SK-N-SH treated with all-trans-retinoic acid at 6 μM for 48 hours (cell line): ENCODE data around the gene STK39.

Source experiments
- ATAC-seq: fragments of 200-7000 bp; cut with Tn5 transposase; 3 replicates; pipeline ENCODE4 v1.9.1; 2020; ENCODE audit warnings: mild to moderate bottlenecking, moderate library complexity
- ARNTL ChIP-seq: fragments of 450-650 bp; formaldehyde crosslinking; IDR thresholded peaks from 2 replicates; pipeline ENCODE4 v1.5.0; 2020; ENCODE audit warnings: low read depth, mild to moderate bottlenecking, moderate library complexity, borderline replicate concordance
- BACH2 ChIP-seq: fragments of 250-450 bp; sonication (Bioruptor Pico); IDR thresholded peaks from 2 replicates; pipeline ENCODE4 v1.9.0; 2021; ENCODE audit warnings: mild to moderate bottlenecking, borderline replicate concordance
- CREB5 ChIP-seq: fragments of 250-450 bp; sonication (Bioruptor Pico); IDR thresholded peaks from 2 replicates; pipeline ENCODE4 v1.5.1; 2020; ENCODE audit warnings: low read depth, mild to moderate bottlenecking, moderate library complexity
- CSDC2 ChIP-seq: fragments of 250-450 bp; sonication (Bioruptor Pico); IDR thresholded peaks from 2 replicates; pipeline ENCODE4 v1.5.0; 2020; ENCODE audit warnings: mild to moderate bottlenecking, moderate library complexity
- CSRNP3 ChIP-seq: fragments of 250-450 bp; sonication (Bioruptor Pico); IDR thresholded peaks from 2 replicates; pipeline ENCODE4 v1.5.1; 2021; ENCODE audit warnings: mild to moderate bottlenecking, moderate library complexity
- ESRRG ChIP-seq: fragments of 250-450 bp; sonication (Bioruptor Pico); IDR thresholded peaks from 2 replicates; pipeline ENCODE4 v1.6.1; 2021; ENCODE audit warnings: mild to moderate bottlenecking
- GLIS3 ChIP-seq: fragments of 250-450 bp; sonication (Bioruptor Pico); IDR thresholded peaks from 2 replicates; pipeline ENCODE4 v1.5.0; 2020; ENCODE audit warnings: mild to moderate bottlenecking, moderate library complexity
- ISL1 ChIP-seq: fragments of 250-450 bp; sonication (Bioruptor Pico); IDR thresholded peaks from 2 replicates; pipeline ENCODE4 v2.1.2; 2022; ENCODE audit warnings: mild to moderate bottlenecking, moderate library complexity
- OSR1 ChIP-seq: fragments of 250-450 bp; sonication (Bioruptor Pico); IDR thresholded peaks from 2 replicates; pipeline ENCODE4 v1.8.0; 2022; ENCODE audit warnings: moderate library complexity, mild to moderate bottlenecking, inconsistent platforms
- POU6F1 ChIP-seq: fragments of 250-450 bp; sonication (Bioruptor Pico); IDR thresholded peaks from 2 replicates; pipeline ENCODE4 v1.8.0; 2021; ENCODE audit warnings: low read depth, mild to moderate bottlenecking, moderate library complexity, borderline replicate concordance
- PPARA ChIP-seq: fragments of 250-450 bp; sonication (Bioruptor Pico); IDR thresholded peaks from 2 replicates; pipeline ENCODE4 v1.5.0; 2020; ENCODE audit warnings: mild to moderate bottlenecking, borderline replicate concordance
- RARB ChIP-seq: fragments of 250-450 bp; sonication (Bioruptor Pico); IDR thresholded peaks from 2 replicates; pipeline ENCODE4 v1.8.0; 2021; ENCODE audit warnings: mild to moderate bottlenecking, moderate library complexity
- SNAI2 ChIP-seq: fragments of 250-450 bp; sonication (Bioruptor Pico); IDR thresholded peaks from 2 replicates; pipeline ENCODE4 v1.5.0; 2020; ENCODE audit warnings: mild to moderate bottlenecking, moderate library complexity
- TCF4 ChIP-seq: fragments of 250-450 bp; sonication (Bioruptor Pico); IDR thresholded peaks from 2 replicates; pipeline ENCODE4 v1.8.0; 2021; ENCODE audit warnings: mild to moderate bottlenecking, moderate library complexity, borderline replicate concordance
- TOX ChIP-seq: fragments of 250-450 bp; sonication (Bioruptor Pico); IDR thresholded peaks from 2 replicates; pipeline ENCODE4 v1.8.0; 2021; ENCODE audit warnings: mild to moderate bottlenecking, moderate library complexity, borderline replicate concordance
- TSHZ2 ChIP-seq: fragments of 250-450 bp; sonication (Bioruptor Pico); IDR thresholded peaks from 2 replicates; pipeline ENCODE4 v1.5.0; 2020; ENCODE audit warnings: mild to moderate bottlenecking, moderate library complexity
- ZC3H10 ChIP-seq: fragments of 250-450 bp; sonication (Bioruptor Pico); IDR thresholded peaks from 2 replicates; pipeline ENCODE4 v1.5.1; 2021; ENCODE audit warnings: mild to moderate bottlenecking, moderate library complexity
- ZFP3 ChIP-seq: fragments of 250-450 bp; sonication (Bioruptor Pico); IDR thresholded peaks from 2 replicates; pipeline ENCODE4 v1.5.0; 2020; ENCODE audit warnings: mild to moderate bottlenecking, moderate library complexity
- ZFP30 ChIP-seq: fragments of 450-650 bp; formaldehyde crosslinking; IDR thresholded peaks from 2 replicates; pipeline ENCODE4 v1.5.0; 2022; ENCODE audit warnings: mild to moderate bottlenecking, moderate library complexity
- ZNF70 ChIP-seq: fragments of 450-650 bp; formaldehyde crosslinking; IDR thresholded peaks from 2 replicates; pipeline ENCODE4 v1.5.0; 2020; ENCODE audit warnings: mild to moderate bottlenecking, moderate library complexity
- TF ChIP-seq, protein P1 (sequence below): fragments of 250-450 bp; sonication (Bioruptor Pico); IDR thresholded peaks from 2 replicates; pipeline ENCODE4 v1.8.0; 2020; ENCODE audit warnings: mild to moderate bottlenecking, moderate library complexity, borderline replicate concordance

STK39 gene

DNA sequence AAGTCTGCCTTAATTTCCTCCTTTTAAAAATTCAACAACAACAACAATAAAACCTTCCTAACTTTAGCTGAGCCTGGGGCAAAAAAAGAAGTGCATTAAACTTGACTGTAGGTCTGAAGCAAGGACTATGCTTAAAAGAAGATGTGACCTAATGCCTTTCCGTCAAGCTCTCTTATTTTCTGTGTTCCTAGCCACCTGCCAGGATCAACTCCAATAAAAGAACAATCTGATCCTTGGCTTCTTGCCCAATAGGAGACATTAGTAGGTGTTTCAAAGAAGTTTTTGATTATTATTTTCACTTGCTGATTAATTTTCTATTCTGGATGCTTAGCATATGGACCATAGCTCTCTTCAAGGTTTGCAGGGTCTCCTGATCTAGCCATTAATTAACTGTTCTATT lies 237.5 kb downstream of the STK39 start (continued):
- TF ChIP-seq POU6F1 (CRISPR knock-in tag) (no peak), TOX (CRISPR knock-in tag) (no peak)

- ATAC-seq, result no peak
- no peak for TF ChIP-seq GLIS3
- TF ChIP-seq, protein P1, sequence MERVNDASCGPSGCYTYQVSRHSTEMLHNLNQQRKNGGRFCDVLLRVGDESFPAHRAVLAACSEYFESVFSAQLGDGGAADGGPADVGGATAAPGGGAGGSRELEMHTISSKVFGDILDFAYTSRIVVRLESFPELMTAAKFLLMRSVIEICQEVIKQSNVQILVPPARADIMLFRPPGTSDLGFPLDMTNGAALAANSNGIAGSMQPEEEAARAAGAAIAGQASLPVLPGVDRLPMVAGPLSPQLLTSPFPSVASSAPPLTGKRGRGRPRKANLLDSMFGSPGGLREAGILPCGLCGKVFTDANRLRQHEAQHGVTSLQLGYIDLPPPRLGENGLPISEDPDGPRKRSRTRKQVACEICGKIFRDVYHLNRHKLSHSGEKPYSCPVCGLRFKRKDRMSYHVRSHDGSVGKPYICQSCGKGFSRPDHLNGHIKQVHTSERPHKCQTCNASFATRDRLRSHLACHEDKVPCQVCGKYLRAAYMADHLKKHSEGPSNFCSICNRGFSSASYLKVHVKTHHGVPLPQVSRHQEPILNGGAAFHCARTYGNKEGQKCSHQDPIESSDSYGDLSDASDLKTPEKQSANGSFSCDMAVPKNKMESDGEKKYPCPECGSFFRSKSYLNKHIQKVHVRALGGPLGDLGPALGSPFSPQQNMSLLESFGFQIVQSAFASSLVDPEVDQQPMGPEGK (CRISPR knock-in tag), result no peak
- no peak for TF ChIP-seq ESRRG (CRISPR knock-in tag)
- no peak for TF ChIP-seq TCF4 (CRISPR knock-in tag)
- TF ChIP-seq ZNF70 (CRISPR knock-in tag), result no peak
- no peak for TF ChIP-seq ZFP30 (CRISPR knock-in tag)
- TF ChIP-seq RARB (CRISPR knock-in tag), result no peak
- no peak for TF ChIP-seq ZFP3 (CRISPR knock-in tag)
- TF ChIP-seq ARNTL, result no peak
- no peak for TF ChIP-seq ISL1 (CRISPR knock-in tag)
Measured at GRCh38 chr2:168008646-168009195, 238.7 kb downstream of the STK39 start.

DNA sequence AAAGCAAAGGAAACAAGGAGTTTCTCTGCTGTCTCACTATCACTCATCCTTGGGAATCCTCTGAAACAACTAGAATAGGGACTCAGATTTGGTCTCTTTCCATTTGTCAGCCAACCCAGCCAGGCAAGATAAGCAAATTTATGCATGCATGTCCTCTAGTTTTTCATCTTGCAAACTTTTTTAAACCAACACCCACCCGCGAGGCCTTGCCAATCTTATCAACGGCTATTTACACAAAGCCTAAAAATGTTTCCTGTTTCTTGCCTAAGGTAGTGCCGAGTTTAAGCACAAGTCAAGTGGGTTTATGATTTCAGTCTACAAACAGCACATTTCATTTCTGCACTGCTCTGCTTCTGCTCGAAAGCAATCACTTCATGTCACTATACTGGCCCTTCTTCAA lies 240.9 kb downstream of the STK39 start:
- ATAC-seq, result no peak
- TF ChIP-seq ISL1 (CRISPR knock-in tag) (no peak), BACH2 (no peak), GLIS3 (no peak), TSHZ2 (no peak), SNAI2 (no peak), CSDC2 (CRISPR knock-in tag) (no peak), CSRNP3 (CRISPR knock-in tag) (no peak), OSR1 (no peak), PPARA (CRISPR knock-in tag) (no peak), ZC3H10 (CRISPR knock-in tag) (no peak), ZFP3 (CRISPR knock-in tag) (no peak), CREB5 (no peak), ESRRG (CRISPR knock-in tag) (no peak)
- TF ChIP-seq, protein P1 (CRISPR knock-in tag), result no peak
